Stimulated activated CD8-positive, alpha-beta memory T cell treated with anti-CD3 and anti-CD28 coated beads, Interleukin-15, amount 100 ng/mL, for 4 hours (primary cell): ENCODE measurements around the gene DNAJC10.

Experiments
- DNase-seq, 2 donors: peaks; one replicate each; pipeline ENCODE4 v3.0.0-alpha.2; 2020; ENCODE audit warnings: low read depth in 2 of 2

Gene DNAJC10

DNA sequence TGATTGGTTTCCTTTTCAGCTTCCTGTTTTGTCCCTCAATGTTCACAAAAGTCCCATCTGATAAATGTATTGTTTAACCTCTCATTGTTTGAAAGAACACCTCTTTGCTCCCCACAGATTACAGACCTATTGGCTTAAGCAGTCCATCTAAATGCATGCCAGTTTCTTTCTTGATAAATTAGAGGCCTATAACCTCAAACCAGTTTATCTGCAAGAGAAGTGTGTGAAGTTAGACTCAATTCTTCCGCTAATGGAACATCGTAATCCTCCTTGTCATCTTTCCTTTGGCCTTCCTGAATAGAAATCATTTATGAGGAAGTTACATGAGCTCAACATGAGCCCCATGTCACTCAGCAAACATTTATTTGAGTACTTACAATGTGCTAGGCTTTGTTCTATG is 76.4 kb downstream of the DNAJC10 start:
- DNase-seq, result no peak

DNA sequence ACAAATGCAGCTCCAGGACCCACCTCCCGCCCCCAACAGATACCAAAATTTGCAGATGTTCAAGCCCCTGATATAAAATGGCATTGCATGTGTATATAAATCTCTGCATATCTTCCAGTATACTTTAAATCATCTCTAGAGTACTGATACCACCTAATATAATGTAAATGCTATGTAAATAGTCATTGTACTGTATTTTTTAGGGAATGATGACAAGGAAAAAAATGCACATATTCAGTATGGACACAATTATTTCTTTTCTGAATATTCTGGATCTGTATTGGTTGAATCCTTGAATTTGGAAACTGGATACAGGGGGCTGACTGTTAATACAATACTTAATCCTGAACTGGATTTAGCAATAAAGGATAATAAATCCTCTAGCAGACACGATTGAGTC is 82.7 kb downstream of the DNAJC10 start:
- no peak for DNase-seq

DNA sequence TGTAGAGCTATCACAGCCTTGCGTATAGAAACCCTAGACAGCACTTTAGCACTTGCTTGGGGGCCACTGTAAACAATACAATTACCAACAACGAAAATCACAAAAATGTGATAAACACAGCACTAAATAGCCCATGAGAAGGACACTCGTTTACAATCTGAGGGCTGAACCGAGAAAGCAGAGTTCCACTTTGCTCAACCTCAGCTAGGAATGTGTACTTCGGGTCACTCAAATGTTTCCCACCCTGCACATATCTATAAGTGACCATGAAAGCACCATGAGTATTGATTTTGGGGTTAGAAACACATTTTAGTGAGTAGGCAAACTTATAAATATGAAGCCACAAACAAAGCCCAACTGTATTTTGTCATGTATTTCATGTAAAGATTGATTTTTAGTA is 88.1 kb downstream of the DNAJC10 start:
- DNase-seq, result no peak

DNA sequence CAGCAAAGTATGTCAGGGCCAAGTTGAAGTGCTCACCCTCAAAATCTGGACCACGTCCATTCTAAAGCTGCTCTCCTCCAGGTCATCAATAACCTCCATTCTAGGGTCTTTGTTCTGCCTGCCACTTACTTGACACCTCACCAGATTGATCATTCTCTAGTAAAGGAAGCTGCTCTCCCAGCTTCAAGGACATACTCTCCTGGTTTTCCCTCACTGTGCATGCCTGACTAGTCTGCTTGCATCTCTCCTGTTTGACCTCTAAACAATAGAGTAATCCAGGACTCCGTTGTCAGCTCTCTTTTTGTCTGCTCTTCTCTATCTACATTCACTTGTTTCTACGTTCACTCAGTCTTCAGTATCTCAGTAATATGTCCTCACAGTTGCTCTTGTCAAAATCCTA is 91.3 kb downstream of the DNAJC10 start:
- DNase-seq, result no peak

DNA sequence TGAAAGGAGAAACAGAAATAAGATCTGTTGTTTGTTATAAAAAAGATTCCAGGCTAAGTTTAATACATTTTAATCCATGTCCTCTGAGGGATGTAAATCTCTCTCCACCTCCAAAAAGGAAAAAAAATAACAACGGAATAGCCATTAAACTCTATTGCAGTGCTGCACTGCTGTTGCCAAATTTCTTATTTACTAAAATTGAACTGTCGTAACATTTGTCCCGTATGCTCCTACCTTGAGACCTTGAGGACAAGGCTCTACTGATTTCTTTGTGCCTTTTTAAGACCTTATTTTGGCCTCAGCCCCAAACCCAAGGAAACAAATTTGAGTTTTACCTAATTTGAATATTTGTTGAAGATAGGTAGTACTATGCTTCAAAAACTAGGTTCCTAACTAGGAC is 94.0 kb downstream of the DNAJC10 start:
- no peak for DNase-seq

DNA sequence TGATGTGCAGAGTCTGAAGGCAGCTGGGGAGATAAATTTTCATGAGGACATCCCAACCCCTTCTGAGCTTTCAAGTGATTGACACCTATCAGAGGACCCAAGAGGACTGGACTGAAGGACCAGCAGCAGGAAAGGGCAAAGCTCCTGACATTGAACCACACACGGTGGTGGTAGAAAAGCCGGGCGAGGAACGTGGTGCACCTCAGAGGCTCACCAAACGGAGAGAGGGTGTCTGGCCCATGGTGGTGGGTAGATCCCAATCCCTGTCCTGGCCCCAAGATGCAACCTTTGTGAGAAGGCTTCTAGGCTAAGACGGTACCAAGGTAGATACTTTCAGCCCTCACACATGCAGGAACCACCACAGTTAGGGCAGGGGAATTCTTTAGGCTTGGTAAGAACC is 98.3 kb downstream of the DNAJC10 start:
- DNase-seq, result no peak

DNA sequence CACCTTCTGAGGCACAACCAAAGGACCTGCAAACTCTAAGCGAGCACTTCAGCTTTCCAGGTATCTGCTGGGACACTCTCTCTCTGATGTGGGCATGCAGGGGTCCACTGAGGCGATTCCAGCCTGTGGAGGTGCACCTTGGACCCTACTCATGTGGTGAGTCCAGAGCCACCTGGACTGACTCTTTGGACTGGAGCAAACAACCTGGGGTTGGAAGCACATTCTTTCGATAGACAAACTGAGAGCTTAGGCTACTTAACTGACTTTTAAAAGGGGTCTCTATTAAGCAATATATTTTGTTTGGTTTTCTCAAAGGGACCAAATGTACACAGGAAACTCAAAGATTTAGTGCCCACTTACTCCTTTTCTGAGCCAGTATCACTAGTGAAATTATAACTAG is 98.7 kb downstream of the DNAJC10 start:
- no peak for DNase-seq

DNA sequence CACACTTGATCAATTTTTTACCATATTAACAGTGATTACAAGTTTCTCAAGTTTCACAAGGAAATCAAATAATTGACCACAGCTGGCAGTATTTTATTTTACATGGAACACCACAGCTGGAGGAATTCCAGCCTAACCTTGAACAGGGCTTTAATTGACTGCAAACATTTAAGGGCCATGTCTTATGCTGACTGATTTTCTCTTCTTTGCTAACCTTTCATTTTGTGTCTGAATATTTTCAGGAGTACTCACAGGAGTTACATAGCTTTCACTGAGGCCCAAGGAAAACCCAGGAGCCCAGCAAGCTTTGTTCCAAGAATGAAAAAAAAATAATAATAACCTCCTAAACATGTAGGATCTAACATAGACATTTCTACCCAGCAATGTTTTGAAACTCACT is 100.8 kb downstream of the DNAJC10 start:
- DNase-seq, result no peak

DNA sequence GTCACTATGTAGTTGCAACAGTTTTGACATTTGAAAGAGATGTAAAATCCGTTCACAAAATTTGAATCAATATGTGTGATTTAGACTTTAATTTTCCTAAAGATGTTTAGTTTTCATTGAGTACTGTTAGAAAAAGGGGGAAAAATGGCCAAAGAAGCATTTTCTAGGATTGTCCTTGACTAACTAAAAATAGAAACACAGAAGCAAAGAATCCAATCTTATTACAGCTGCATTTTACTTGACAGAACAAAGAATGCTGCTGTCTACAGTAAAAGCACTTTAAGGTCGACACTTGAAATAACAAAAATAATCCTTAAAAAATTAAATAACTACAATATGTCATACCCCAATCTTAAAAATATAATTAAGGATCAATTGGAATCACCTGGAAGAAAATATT is 101.5 kb downstream of the DNAJC10 start:
- DNase-seq, result no peak

DNA sequence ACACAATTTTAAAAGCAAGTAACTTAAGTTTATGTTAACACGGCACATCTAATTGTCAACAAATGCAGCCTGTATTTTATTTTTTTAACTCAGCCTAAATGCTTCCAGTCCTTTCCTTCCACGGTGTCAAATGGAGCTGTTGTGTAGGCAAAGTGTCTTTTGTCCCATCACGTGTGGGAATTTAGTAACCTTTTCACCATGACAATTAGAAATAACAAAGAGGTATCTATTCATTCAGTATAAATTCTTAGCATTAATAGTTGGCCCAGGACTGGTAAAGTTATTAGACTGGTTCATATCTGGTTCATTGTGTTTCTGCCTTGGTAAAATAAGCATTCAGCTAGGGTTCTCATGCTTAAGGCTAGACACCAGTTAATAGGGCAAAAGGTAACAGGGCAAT is 102.4 kb downstream of the DNAJC10 start:
- DNase-seq, result no peak

DNA sequence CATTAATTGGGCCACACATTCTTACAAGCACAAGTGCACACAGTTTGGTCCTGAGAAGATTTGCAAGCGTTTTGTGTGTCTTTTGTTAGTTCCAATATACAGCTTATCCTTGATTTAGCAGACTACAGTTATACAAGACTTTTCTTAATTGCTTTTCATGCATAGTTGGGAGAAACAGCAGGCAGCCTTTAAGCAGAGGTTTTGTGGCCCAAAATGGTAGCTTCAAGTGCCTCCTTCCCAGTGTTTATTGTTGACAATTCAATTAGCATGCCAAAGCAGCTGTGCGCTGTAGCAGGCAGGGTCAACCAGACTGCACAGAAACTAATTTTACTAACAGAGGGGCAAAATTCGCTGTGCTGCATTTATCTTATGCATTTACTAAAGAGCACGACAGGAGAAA is 102.9 kb downstream of the DNAJC10 start:
- DNase-seq, result no peak

DNA sequence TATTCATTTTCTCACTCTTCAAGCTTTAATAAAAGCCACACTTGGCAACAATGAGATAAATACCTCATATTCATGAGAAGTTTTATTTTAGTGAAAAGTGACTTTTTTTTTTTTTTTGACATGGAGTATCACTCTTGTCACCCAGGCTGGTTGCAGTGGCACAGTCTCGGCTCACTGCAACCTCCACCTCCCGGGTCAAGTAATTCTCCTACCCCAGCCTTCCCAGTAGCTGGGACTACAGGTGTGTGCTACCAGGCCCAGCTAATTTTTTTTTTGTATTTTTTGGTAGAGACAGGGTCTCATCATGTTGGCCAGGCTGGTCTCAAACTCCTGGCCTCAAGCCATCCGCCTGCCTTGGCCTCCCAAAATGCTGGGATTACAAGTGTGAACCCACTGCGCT is 103.4 kb downstream of the DNAJC10 start:
- DNase-seq, result no peak

DNA sequence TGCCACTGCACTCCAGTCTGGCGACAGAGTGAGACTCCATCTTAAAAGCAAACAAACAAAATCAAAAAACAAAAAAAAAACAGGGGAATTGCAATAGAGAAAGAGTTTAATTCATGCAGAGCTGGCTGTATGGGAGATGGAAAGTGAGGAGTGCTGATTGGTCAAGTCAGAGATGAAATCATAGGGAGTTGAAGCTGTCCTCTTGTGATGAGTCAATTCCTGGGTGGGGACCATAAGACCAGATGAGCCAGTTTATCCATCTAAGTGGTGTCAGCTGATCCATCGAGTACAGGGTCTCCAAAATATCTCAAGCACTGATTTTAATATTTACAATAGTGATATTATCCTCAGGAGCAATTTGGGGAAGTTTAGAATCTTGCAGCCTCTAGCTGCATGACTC is 105.1 kb downstream of the DNAJC10 start:
- no peak for DNase-seq

DNA sequence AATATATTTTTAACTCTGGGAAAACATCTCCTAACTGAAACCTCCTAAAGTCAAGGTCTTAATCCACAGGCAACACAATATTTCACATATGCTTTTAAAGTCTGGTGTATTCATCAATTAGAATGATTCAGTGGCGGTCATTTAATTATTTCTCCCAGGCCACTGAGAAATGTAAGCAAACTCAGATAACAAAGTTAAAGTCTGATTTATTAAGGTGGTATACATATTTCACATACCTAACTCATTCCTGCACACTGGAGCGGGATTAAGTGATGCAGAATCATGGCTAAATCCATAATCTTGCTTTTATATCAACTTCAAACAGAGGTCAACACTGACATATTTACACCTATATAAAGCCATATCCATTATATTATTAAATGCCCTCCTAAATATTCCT is 106.7 kb downstream of the DNAJC10 start:
- no peak for DNase-seq

DNA sequence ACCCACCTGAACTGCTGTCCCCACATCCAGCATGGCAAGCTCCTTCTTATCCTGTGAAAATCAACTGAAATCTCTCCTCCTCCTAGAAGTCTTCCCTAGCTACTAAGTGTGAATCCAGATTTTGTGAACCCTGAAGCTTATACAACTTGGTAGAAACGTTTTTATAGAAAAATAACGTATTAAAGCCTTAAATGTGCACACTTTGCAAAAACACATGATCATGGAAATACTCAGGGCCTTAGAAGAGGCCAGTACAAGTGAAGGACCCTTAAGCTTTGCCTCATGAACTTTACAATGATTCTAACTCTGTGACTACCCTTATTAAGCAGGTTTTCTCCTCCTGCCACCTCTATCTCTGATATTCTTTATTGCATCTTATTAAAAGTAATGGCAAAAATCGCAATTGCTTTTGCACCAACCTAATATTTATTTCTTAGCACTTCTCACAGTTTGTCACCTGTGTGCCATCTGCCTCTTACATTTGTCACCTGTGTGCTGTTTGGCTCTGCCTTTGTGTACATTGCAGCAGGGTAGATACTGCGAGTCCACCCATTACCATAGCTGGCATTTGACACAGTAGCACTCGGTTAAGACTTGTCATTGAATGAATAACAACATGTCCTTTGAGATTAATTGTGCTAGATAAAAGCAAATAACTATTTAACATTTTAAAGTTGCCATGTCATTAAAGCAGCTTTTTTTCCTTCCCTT is 108.2 kb downstream of the DNAJC10 start:
- DNase-seq, result no peak

DNA sequence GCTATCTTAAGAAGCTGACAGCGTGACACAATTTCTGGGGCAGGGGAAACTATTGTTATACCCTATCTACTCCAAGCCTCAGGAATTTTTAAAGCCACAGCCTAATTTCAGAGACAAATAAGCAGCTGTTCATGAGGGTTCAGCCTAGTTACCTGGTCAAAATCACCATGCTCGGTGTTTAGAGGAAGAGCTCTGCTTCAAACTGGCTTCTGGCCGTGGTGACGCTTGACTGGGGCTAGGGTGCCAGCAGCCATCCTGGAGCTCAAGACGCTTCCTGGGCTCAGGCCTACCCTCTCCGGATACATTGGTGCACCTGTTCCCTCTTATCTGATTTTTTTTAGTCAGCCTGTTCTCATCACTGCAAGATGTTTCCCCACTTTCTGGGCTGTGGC is 108.7 kb downstream of the DNAJC10 start:
- DNase-seq, result no peak

DNA sequence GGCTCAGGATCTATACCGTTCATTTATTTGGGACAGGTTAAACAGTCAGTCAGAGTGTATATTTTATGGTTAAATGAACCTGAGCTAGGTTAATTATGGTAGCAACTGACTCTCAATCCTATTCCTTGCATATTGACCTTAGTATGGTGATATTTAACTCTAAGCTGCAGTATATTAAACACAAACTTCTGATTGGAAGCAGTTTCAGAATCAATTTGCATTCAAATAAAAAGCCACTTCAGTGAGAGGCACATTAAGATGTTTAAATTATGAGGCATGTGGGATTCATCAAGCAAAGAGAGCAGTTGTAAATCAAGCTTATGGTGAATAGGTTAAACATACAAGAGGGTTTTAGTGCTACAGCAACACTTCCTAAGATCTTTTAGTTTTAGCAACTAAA is 110.0 kb downstream of the DNAJC10 start:
- no peak for DNase-seq

DNA sequence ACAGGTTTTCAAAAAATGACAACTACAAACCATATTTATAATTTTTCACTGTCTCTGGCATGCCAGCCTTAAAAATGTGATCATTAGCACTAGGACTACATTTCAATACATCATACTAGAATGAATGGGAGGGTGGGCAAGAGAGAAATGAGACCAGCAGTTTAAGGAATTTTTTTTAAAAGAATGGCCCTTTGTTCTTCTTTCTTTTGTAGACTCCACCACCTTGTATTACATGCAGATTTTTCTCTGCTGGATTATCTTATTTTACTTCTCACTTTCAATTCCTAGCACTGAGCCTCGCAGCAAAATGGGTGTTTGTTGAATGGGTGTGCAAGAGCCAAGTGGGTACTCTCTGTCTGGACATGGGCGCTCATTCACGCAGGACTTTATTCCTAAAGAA is 110.4 kb downstream of the DNAJC10 start:
- DNase-seq, result no peak

DNA sequence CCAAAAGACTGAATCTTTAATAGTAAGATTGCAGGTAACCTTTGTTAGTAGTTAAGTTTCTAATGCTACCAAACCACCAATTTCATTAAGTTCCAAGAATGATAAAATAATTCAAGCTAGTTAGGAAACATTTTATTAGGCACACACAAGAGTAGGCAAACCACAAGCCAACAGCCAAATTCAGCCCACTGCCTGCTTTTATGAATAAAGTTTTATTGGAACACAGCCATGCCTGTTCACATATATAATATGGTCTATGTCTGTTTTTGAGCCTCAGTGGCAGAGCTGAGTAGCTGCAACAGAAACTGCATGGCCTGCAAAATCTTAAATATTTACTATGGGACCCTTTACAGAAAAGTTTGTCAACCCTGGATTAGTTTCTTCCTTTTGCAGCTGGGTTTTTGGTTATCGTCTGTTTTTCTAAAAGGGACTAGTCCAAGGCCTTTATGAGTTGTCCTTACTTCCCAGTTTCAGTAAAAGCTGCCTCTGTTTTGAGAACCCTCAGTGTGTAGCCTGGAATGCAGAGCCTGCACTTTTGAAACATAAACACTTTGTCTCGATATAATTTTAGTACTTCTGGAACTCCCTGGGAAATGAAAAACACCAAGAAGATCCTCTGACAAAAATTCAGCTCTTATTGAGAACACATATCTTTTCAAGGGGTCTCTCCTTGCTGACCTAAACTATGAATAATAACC is 111.3 kb downstream of the DNAJC10 start:
- no peak for DNase-seq

DNA sequence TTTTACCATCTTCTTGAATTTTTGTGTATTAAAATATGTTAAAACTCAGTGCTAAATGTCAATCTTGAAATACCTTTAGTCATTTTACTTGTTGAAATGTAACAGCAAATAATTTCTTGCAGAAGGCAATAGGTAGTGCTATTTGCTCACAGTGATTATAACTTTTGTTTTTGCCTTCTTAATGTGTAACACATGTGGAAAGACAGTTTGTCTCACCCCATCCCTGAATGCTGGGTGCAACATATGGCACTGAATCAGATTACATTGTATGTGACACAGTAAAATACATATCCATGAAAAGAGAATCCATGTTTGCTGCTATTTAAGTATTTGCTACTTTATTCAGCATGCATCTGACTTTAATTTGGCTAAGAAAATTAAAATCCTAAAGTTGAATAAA is 115.0 kb downstream of the DNAJC10 start:
- DNase-seq, result no peak

DNA sequence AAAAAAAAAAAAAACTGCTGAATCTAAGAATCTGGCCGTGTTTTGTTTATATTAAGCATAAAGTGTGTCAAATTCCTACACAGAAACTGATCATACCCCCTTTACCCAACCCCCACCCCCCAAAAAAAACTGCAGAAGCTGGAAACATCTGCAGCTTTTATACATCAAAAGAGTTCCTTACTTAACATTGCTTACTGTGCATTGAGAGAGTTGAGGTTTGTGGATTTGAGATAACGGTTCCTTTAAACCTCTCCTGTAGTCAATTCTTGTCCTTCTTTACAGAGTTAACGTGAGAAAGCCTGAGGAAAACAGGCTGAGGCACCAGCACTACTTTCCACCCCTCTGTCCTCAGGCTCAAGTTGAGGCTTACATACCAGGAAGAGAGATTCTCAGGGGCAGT is 115.9 kb downstream of the DNAJC10 start:
- no peak for DNase-seq

DNA sequence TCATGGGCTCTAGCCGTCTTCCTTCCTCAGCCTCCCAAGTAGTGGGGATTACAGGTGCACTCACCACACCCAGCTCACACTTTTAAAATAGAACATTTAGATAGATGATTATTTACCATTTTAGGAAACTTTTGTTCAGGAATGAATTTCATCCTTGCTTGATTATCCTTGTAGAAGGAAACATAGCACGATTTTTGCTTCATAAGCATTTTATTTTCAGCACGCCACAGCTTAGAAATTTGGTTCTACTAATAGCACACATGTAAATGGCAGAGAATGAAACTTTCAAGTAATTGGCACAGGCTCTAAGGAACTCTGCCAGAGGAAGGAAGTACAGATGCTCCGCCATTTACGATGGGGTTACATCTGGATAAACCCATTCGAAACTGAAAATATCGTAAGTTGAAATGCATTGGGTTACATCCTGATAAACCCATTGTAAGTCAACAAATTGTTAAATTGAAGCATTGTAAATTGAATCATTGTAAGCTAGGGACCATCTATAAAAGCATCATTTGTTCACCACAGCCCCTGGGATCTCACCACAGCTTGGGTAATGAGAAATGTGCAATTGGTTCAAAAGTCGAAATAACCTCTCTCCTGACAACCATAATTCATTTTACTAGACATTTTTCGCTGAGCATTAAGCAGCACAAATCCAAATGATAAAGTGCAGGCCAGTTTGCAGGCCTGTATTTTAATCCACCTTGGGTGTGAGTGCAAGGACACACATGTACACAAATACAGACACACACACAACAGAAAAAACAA is 117.2 kb downstream of the DNAJC10 start:
- no peak for DNase-seq

DNA sequence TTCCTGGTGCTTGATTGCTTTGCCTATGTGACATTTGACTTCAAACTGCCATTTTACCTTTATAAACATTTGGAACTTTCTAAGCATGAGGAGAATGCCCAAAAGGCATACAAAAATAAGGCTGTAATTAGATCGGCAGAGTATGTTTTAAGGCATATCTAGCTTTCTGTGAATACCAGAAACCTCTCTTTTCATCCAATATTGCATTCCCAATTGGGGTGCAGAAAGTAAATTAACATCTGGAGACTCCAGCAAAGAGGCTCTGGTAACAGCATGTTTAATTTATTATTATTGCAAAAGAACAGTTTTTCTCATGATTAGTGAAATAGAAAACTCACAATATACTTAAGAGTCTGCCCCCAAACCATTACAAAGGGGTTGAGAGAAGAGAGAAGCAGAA is 118.2 kb downstream of the DNAJC10 start:
- DNase-seq, result no peak
